Measurements from ENCODE around the gene MAGI2.

MAGI2 gene

DNA sequence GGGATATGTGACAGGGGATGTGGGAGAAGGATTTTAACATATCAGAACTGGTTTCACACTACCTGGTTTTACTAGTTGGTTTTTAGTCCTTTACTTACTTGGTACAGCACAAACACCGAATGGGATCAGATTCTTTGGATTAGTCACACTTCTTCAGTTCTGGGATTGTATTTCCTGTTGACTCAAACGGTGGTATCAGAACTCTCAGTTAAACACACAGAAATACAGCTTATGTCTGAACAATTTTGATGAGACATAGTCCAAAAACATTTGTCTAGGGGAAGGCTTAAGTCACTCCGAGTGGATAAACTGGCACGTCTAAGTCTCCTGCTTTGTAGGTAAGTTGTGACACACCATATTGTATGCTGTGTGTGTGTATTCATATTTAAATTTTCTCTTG is 1174.4 kb downstream of the MAGI2 start:
- no peak overlapping the region for H3K4me3 ChIP-seq (ENCODE audit: low read depth, low read length)
- DNase-seq (ENCODE audit: low read depth) = peak; percentile 52
- TF ChIP-seq, protein P1, sequence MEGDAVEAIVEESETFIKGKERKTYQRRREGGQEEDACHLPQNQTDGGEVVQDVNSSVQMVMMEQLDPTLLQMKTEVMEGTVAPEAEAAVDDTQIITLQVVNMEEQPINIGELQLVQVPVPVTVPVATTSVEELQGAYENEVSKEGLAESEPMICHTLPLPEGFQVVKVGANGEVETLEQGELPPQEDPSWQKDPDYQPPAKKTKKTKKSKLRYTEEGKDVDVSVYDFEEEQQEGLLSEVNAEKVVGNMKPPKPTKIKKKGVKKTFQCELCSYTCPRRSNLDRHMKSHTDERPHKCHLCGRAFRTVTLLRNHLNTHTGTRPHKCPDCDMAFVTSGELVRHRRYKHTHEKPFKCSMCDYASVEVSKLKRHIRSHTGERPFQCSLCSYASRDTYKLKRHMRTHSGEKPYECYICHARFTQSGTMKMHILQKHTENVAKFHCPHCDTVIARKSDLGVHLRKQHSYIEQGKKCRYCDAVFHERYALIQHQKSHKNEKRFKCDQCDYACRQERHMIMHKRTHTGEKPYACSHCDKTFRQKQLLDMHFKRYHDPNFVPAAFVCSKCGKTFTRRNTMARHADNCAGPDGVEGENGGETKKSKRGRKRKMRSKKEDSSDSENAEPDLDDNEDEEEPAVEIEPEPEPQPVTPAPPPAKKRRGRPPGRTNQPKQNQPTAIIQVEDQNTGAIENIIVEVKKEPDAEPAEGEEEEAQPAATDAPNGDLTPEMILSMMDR (conservative IDR thresholded peaks at IDR 0.05; ENCODE audit: low read depth, low read length) = no peak

DNA sequence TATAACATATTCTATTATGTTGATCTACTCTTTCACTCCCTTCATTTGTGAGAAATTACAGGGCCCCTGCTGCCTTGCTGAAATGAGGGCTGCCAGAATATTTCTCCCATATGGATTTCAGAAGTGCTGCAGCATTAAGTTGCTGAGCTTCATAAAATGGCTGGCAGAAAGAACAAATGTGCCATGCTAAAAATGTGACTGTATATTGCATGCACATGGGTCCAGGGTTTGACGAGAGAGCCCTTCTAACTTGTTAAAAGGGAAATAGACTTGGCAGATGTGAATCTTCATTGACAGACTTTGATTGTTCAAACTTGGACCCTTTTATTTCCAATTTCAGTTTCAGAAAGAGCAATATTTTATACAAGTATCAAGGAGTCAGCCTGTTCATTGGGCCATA is 1186.3 kb downstream of the MAGI2 start:
- TF ChIP-seq, protein P1 (conservative IDR thresholded peaks at IDR 0.05; ENCODE audit: low read depth, low read length) = no peak
- H3K4me3 ChIP-seq (ENCODE audit: low read depth, low read length) = no peak overlapping the region
- no peak for DNase-seq (ENCODE audit: low read depth)

DNA sequence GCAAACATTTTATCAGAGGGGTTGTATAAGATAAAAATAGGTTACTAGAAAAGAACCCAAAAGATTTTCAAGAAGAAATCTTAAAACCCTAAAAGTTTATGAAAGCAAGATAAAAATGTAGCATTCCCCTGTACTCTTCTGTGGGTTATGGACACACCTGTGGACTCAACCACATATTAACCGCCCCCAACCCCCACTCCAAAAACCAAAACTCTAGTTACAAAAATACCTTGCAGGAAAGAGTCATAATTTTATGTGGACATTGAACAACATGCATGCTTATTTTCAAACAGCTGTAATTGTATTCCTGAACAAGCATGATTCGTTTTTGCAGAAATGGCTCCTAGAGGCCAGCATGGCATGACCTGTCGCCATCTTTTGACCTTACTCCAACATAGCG is 1188.0 kb downstream of the MAGI2 start:
- H3K4me3 ChIP-seq (ENCODE audit: low read depth, low read length) = no peak overlapping the region
- TF ChIP-seq, protein P1 (conservative IDR thresholded peaks at IDR 0.05; ENCODE audit: low read depth, low read length) = no peak
- no peak for DNase-seq (ENCODE audit: low read depth)

DNA sequence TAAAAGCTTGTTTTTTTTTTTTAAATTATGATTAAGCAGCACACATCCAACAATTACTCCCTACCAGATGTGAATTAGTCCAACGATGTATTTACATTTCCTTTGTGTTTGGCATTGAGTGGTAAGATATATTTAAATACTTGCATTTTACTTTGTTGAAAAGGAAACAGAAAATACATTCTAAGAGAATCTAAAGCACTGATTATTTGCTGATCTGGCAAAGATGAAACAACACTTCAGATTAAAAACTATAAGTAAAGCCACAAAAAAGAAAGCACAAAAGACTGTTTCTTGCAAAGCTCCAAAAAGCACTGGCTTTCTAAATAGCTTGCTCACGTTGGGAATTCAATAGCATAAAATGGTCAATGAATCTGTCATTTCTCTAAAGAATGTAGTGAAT is 1188.4 kb downstream of the MAGI2 start:
- TF ChIP-seq, protein P1 (conservative IDR thresholded peaks at IDR 0.05; ENCODE audit: low read depth, low read length) = no peak
- H3K4me3 ChIP-seq (ENCODE audit: low read depth, low read length) = no peak overlapping the region
- DNase-seq (ENCODE audit: low read depth) = no peak

DNA sequence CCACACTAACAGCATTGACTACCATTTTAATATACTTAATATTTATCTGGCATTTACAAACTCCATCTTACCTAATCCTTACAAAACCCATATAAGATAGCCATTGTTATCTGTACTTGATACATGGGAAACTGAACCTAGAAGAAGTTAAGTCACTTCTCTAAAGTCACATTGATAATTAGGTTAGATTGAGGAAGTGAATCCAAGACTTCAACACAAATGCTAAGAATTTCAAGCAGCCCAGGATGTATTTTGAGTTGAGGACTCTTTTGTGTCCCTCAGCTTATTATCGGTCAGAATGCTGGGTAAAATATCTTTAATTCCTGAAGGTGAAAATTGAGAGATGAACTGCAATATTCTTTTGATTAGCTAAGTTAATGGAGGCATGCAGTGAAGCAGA is 1189.4 kb downstream of the MAGI2 start:
- H3K4me3 ChIP-seq (ENCODE audit: low read depth, low read length) = no peak overlapping the region
- DNase-seq (ENCODE audit: low read depth) = no peak
- TF ChIP-seq, protein P1 (conservative IDR thresholded peaks at IDR 0.05; ENCODE audit: low read depth, low read length) = no peak

DNA sequence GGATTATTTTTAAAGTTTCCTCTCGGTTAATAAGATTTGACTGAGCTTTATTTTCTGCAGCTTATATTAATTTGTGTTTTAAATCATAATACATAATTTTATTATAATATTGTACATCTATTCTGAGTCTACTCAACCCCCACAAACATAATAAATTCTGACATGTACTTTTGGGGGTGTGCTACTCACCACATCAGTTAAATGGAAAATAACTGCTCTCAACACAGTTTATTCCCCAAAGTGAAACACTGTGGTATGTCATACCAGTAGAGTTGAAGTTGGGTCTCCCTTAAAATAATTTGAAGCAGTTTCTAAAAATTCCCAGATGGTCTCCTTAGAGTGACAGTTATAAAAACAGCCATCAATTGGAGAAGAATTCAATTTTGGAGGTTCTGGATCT is 1191.7 kb downstream of the MAGI2 start:
- TF ChIP-seq, protein P1 (conservative IDR thresholded peaks at IDR 0.05; ENCODE audit: low read depth, low read length) = no peak
- H3K4me3 ChIP-seq (ENCODE audit: low read depth, low read length) = no peak overlapping the region
- no peak for DNase-seq (ENCODE audit: low read depth)

DNA sequence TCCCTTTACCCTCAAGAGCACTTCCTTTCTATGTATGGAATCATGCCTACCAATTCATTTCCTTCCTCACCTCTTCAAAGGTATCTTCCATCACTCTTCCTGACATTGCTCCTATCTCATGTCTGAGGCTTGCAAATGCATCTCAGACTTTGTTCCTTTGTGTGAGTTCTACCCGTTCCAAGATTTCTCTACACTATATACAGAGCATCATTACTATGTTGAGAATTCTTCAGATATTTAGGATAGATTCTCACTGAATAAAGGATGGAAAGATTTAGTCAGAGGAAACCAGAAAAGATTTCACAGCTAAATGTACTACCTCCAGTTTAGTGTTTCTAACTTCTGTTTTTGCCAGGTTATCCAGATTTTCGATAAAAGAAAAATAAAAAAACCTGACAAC is 1192.2 kb downstream of the MAGI2 start:
- TF ChIP-seq, protein P1 (conservative IDR thresholded peaks at IDR 0.05; ENCODE audit: low read depth, low read length) = no peak
- DNase-seq (ENCODE audit: low read depth) = no peak
- H3K4me3 ChIP-seq (ENCODE audit: low read depth, low read length) = no peak overlapping the region

All from choroid plexus epithelial cell (primary cell).